Endodermal cell (in vitro differentiated cells): ENCODE results near the gene OR2AE1. TPM values are rescaled to one million over a fixed set of nuclear protein-coding genes. Genes with fewer than 3 reads are reported as not detected.

ENCODE experiments used
- DNase-seq: peaks from one replicate; pipeline ENCODE4 v3.0.0-alpha.2; 2017
- H3K27ac ChIP-seq: 2 replicates; pipeline ENCODE4 v1.5.1; 2013; ENCODE audit warnings: mild to moderate bottlenecking, low read depth, low read length, moderate library complexity
- H3K27me3 ChIP-seq: 2 replicates; pipeline ENCODE4 v1.6.1; 2013; ENCODE audit warnings: mild to moderate bottlenecking, low read length, moderate library complexity; ENCODE audit not compliant: insufficient read depth, control insufficient read depth, poor library complexity, severe bottlenecking
- H3K36me3 ChIP-seq: 2 replicates; pipeline ENCODE4 v1.7.0; 2013; ENCODE audit warnings: mild to moderate bottlenecking, low read length, moderate library complexity; ENCODE audit not compliant: control insufficient read depth, insufficient read depth
- H3K4me1 ChIP-seq: one replicate; pipeline ENCODE4 v1.7.0; 2013; ENCODE audit warnings: low read length; ENCODE audit not compliant: control insufficient read depth, insufficient read depth
- H3K4me3 ChIP-seq: 2 replicates; pipeline ENCODE4 v1.5.1; 2013; ENCODE audit warnings: mild to moderate bottlenecking, low read length, moderate library complexity
- H3K9ac ChIP-seq: 2 replicates; pipeline ENCODE4 v1.6.1; 2013; ENCODE audit warnings: mild to moderate bottlenecking, low read length, moderate library complexity; ENCODE audit not compliant: poor library complexity, severe bottlenecking; ENCODE audit errors: extremely low read depth
- H3K9me3 ChIP-seq: 2 replicates; pipeline ENCODE4 v1.6.1; 2013; ENCODE audit warnings: mild to moderate bottlenecking, low read length, moderate library complexity; ENCODE audit not compliant: control insufficient read depth
- H3K27ac Mint-ChIP-seq: 2 replicates; pipeline ENCODE4 v1.8.0; 2020; ENCODE audit warnings: mixed read lengths
- H3K27me3 Mint-ChIP-seq: 2 replicates; pipeline ENCODE4 v1.8.0; 2021; ENCODE audit warnings: mild to moderate bottlenecking, mixed read lengths; ENCODE audit not compliant: insufficient read depth
- H3K36me3 Mint-ChIP-seq: 2 replicates; pipeline ENCODE4 v1.8.0; 2020; ENCODE audit warnings: low read depth, mixed read lengths
- H3K4me1 Mint-ChIP-seq: 2 replicates; pipeline ENCODE4 v1.8.0; 2020; ENCODE audit warnings: mixed read lengths
- H3K4me3 Mint-ChIP-seq: 2 replicates; pipeline ENCODE4 v1.8.0; 2020; ENCODE audit warnings: mild to moderate bottlenecking, moderate library complexity, mixed read lengths
- H3K9me3 Mint-ChIP-seq: 2 replicates; pipeline ENCODE4 v1.8.0; 2020; ENCODE audit warnings: mild to moderate bottlenecking, mixed read lengths
- CTCF ChIP-seq: fragments of 200-600 bp; sonication (generic); conservative IDR thresholded peaks from 2 replicates; pipeline ENCODE4 v1.5.0; 2021; ENCODE audit warnings: antibody characterized with exemption, mild to moderate bottlenecking
- whole genome bisulfite sequencing, 2 experiments: methylation state at CpG; one replicate each; pipeline versions ENCODE4 v1.1.5 to v1.1.7; 2013; ENCODE audit warnings: missing lambda C conversion rate in 2 of 2, mixed read lengths in 1 of 2; ENCODE audit not compliant: insufficient coverage in 1 of 2, insufficient read length in 1 of 2; 5-methylcytosine and 5-hydroxymethylcytosine counted together
- long read RNA-seq, 4 experiments: library from polyadenylated mRNA in 2 of 4; library from RNA in 1 of 4; library from capped mRNA in 1 of 4; stranded (forward) in 3 of 4; unstranded in 1 of 4; transcript quantifications; one replicate each; pipeline ENCODE4 v2.0.0, GENCODE V29; 2020 to 2021; ENCODE audit warnings: inconsistent platforms in 1 of 4
- polyA plus RNA-seq, 2 experiments: library from polyadenylated mRNA; stranded (reverse); fragments of 50-300 nt; gene quantifications; one replicate each; pipeline ENCODE4 v1.2.3, GENCODE V29; 2013
- total RNA-seq, 2 donors: library from RNA; stranded (reverse); fragmentation: NEBNext Ultra II Directional in 1 of 2; extraction: Animal tissue kit (Norgen Biotek cat#: 25700) in 1 of 2; gene quantifications; 2 replicates in 1 of 2; 3 replicates in 1 of 2; pipeline ENCODE4 v1.2.1, GENCODE V29; 2021

Gene OR2AE1, protein sequence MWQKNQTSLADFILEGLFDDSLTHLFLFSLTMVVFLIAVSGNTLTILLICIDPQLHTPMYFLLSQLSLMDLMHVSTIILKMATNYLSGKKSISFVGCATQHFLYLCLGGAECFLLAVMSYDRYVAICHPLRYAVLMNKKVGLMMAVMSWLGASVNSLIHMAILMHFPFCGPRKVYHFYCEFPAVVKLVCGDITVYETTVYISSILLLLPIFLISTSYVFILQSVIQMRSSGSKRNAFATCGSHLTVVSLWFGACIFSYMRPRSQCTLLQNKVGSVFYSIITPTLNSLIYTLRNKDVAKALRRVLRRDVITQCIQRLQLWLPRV
- not detected for total RNA-seq
- not detected for polyA plus RNA-seq (2013, experiment 1 of 2)
- not detected for polyA plus RNA-seq (2013, experiment 2 of 2)
- long read RNA-seq, experiment 1: 0 reads
- long read RNA-seq, experiment 2: 0 reads
- long read RNA-seq, experiment 3: 0 reads
- long read RNA-seq, experiment 4: 0 reads

GRCh38 chr7:99876933-99877332 is at the start of gene OR2AE1:
TSS of gene OR2AE1 (minus strand) at chr7:99877033. CDS start at chr7:99877033, 0 bp downstream.
- Histone ChIP-seq H3K36me3 (no peaks in the 10 kb centered on the region), H3K4me1 (peaks cover 3% of the 10 kb centered on the region), H3K9ac (no peak within 1 kb of the TSS), H3K4me3 (no peak within 1 kb of the TSS), H3K9me3 (no peaks in the 10 kb centered on the region), H3K27ac (no peak within 1 kb of the TSS), H3K27me3 (no peaks in the 10 kb centered on the region)
- WGBS, 2 experiments: 93% methylated on average over 2 of the region's 3 CpGs; no CpG with 5 or more reads in 1 of the 2 experiments
- H3K4me3 Mint-ChIP-seq: no peak within 1 kb of the TSS
- no peak within 1 kb of the TSS for H3K27ac Mint-ChIP-seq
- H3K36me3 Mint-ChIP-seq: no peaks in the 10 kb centered on the region
- peaks cover 3% of the 10 kb centered on the region for H3K9me3 Mint-ChIP-seq
- DNase-seq: no peak
- TF ChIP-seq CTCF: no peak
- peaks cover 10% of the 10 kb centered on the region for H3K4me1 Mint-ChIP-seq
- no peaks in the 10 kb centered on the region for H3K27me3 Mint-ChIP-seq

GRCh38 chr7:99926321-99926720 is 49.5 kb upstream of the OR2AE1 start:
- peaks cover 21% of the 10 kb centered on the region for H3K27me3 Mint-ChIP-seq
- H3K4me3 Mint-ChIP-seq: no peak overlapping the region
- peaks cover 9% of the 10 kb centered on the region for H3K9me3 Mint-ChIP-seq
- Histone ChIP-seq H3K36me3 (no peaks in the 10 kb centered on the region), H3K9me3 (no peaks in the 10 kb centered on the region), H3K9ac (no peak overlapping the region), H3K27me3 (peaks cover 54% of the 10 kb centered on the region), H3K27ac (no peak overlapping the region), H3K4me1 (no peaks in the 10 kb centered on the region), H3K4me3 (no peak overlapping the region)
- peaks cover 14% of the 10 kb centered on the region for H3K4me1 Mint-ChIP-seq
- no peak overlapping the region for H3K27ac Mint-ChIP-seq
- no peak for TF ChIP-seq CTCF
- H3K36me3 Mint-ChIP-seq: peaks cover 9% of the 10 kb centered on the region
- DNase-seq: no peak

DNA sequence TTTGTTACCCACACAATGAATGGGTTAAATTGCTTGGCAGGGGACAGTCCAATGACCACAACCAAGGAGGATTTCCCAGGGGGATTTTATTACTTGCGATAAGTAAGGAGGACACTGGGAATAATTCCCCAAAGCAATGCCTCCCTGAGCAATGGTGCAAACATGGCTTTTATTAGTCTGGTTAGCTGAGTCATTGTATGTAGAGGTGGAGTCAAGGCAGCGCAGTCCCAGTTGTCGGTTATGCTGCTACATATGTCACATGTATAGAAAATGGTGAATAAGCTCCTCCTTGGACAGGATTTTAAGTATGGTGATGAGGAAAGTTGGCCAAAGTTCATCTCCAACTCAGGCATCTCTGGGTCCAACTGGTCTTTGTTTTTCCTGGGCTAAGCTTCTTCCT is 46.4 kb upstream of the OR2AE1 start:
- Mint-ChIP-seq H3K27me3 (peaks cover 19% of the 10 kb centered on the region), H3K27ac (no peak overlapping the region), H3K9me3 (peaks cover 27% of the 10 kb centered on the region), H3K36me3 (peaks cover 9% of the 10 kb centered on the region), H3K4me1 (peaks cover 3% of the 10 kb centered on the region), H3K4me3 (no peak overlapping the region)
- no peaks in the 10 kb centered on the region for H3K36me3 ChIP-seq
- DNase-seq: no peak
- H3K9me3 ChIP-seq: peaks cover 16% of the 10 kb centered on the region
- H3K9ac ChIP-seq: no peak overlapping the region
- peaks cover 52% of the 10 kb centered on the region for H3K27me3 ChIP-seq
- TF ChIP-seq CTCF: no peak
- H3K27ac ChIP-seq: no peak overlapping the region
- 95 to 100% methylated on average over 3 of the region's 3 CpGs for WGBS, 2 experiments
- no peaks in the 10 kb centered on the region for H3K4me1 ChIP-seq
- no peak overlapping the region for H3K4me3 ChIP-seq
